CD4-positive, alpha-beta T cell (primary cell): ENCODE data around the gene CNIH4. TPM values are rescaled to one million over a fixed set of nuclear protein-coding genes. Genes with fewer than 3 reads are reported as not detected.

ENCODE experiments used
- ATAC-seq: fragments of 200-7000 bp; cut with Tn5 transposase; one replicate; pipeline ENCODE4 v1.10.0; 2022; ENCODE audit warnings: mild to moderate bottlenecking; ENCODE audit not compliant: poor library complexity
- CTCF ChIA-PET: fragments of 350-600 bp; sonication (Branson Sonifier 250); formaldehyde crosslinking; loops from one replicate; lab custom pipeline; 2021; ENCODE audit warnings: antibody characterized with exemption, inconsistent platforms; lab: Charles Lee
- POLR2A ChIA-PET: fragments of 350-600 bp; sonication (Branson Sonifier 250); formaldehyde crosslinking; loops from one replicate; lab custom pipeline; 2021; ENCODE audit warnings: antibody characterized with exemption, inconsistent platforms; lab: Charles Lee
- DNase-seq, 14 experiments: peaks; one replicate each; pipeline ENCODE4 v3.0.0-alpha.2; 2013 to 2020; ENCODE audit warnings: mixed read lengths in 2 of 14
- H3K27ac ChIP-seq, 2 donors: one replicate each; pipeline versions ENCODE4 v1.5.1 to v1.7.0; 2013; ENCODE audit warnings: low read length in 2 of 2, low read depth in 1 of 2, mild to moderate bottlenecking in 1 of 2
- H3K27me3 ChIP-seq, 2 experiments: 1 replicate in 1 of 2; 2 replicates in 1 of 2; pipeline versions ENCODE4 v1.6.1 to v1.7.0; 2013; ENCODE audit warnings: low read length in 2 of 2, control low read depth in 1 of 2, mild to moderate bottlenecking in 1 of 2, moderate library complexity in 1 of 2; ENCODE audit not compliant: insufficient read depth in 2 of 2, control insufficient read depth in 1 of 2
- H3K36me3 ChIP-seq: one replicate; pipeline ENCODE4 v1.6.1; 2013; ENCODE audit warnings: low read length, control low read depth; ENCODE audit not compliant: insufficient read depth
- H3K4me1 ChIP-seq: one replicate; pipeline ENCODE4 v1.6.1; 2013; ENCODE audit warnings: low read length, control low read depth; ENCODE audit not compliant: insufficient read depth
- H3K4me3 ChIP-seq: one replicate; pipeline ENCODE4 v1.5.1; 2013; ENCODE audit warnings: mild to moderate bottlenecking, low read length, moderate library complexity
- H3K9me3 ChIP-seq, 2 experiments: 1 replicate in 1 of 2; 2 replicates in 1 of 2; pipeline versions ENCODE4 v1.6.1 to v1.7.0; 2013; ENCODE audit warnings: low read length in 2 of 2, mild to moderate bottlenecking in 2 of 2, control low read depth in 1 of 2, moderate library complexity in 1 of 2; ENCODE audit not compliant: control insufficient read depth in 1 of 2, insufficient read depth in 1 of 2
- H3K27ac Mint-ChIP-seq: one replicate; pipeline ENCODE4 v1.8.0; 2020; ENCODE audit warnings: mixed read lengths
- H3K27me3 Mint-ChIP-seq: one replicate; pipeline ENCODE4 v1.8.0; 2021; ENCODE audit warnings: mixed read lengths
- H3K36me3 Mint-ChIP-seq: one replicate; pipeline ENCODE4 v1.8.0; 2021; ENCODE audit warnings: low read depth, mixed read lengths
- H3K4me1 Mint-ChIP-seq: one replicate; pipeline ENCODE4 v1.8.0; 2021; ENCODE audit warnings: low read depth, mixed read lengths
- H3K4me3 Mint-ChIP-seq: one replicate; pipeline ENCODE4 v1.8.0; 2020; ENCODE audit warnings: mild to moderate bottlenecking, mixed read lengths
- H3K9me3 Mint-ChIP-seq: one replicate; pipeline ENCODE4 v1.8.0; 2020; ENCODE audit warnings: mixed read lengths
- CTCF ChIP-seq: fragments of 200-600 bp; IDR thresholded peaks from one replicate; pipeline ENCODE4 v1.8.0; 2022; ENCODE audit warnings: antibody characterized with exemption, mild to moderate bottlenecking
- intact Hi-C, 2 experiments: fragments of 100-400 bp; cut with DNase I in 1 of 2; cut with micrococcal nuclease in 1 of 2; formaldehyde crosslinking; loops; one replicate each; pipeline versions ENCODE4 v1.15.1 to v1.9.0; 2023 to 2025; cut with DNase I, micrococcal nuclease
- total RNA-seq, 174 experiments: library from RNA in 2 of 174; stranded (reverse) in 2 of 174; gene quantifications; one replicate each; pipeline ENCODE4 v1.2.3 and lab custom pipeline; 2021 to 2026

Gene CNIH4
- total RNA-seq, 2 experiments from 2014 or later, result 31.2 to 33.6 TPM

GRCh38 chr1:224325959-224326358 is 30.7 kb upstream of the CNIH4 start:
- Histone ChIP-seq H3K36me3 (peaks cover 22% of the 10 kb centered on the region), H3K27me3 (no peaks in the 10 kb centered on the region), H3K4me1 (peaks cover 20% of the 10 kb centered on the region), H3K4me3 (no peak overlapping the region), H3K27ac (no peak overlapping the region), H3K9me3 (no peaks in the 10 kb centered on the region)
- Mint-ChIP-seq H3K36me3 (peaks cover 33% of the 10 kb centered on the region), H3K4me3 (no peak overlapping the region), H3K27ac (no peak overlapping the region), H3K27me3 (no peaks in the 10 kb centered on the region), H3K9me3 (no peaks in the 10 kb centered on the region), H3K4me1 (peaks cover 53% of the 10 kb centered on the region)
- ChIA-PET CTCF (interaction anchor here (0.8 kb wide), 1 partner anchor 132 kb away, joined by 3 read pairs; no protein-coding TSS in a partner anchor), POLR2A (no interaction called here)
- no peak for TF ChIP-seq CTCF
- intact Hi-C loops, result no loop called here
- no peak for DNase-seq
- ATAC-seq, result no peak

- H3K4me1 ChIP-seq, result peaks cover 21% of the 10 kb centered on the region
- H3K27ac ChIP-seq, result no peak overlapping the region
- Mint-ChIP-seq H3K4me3 (peak overlapping the region; percentile 84), H3K9me3 (no peaks in the 10 kb centered on the region), H3K4me1 (peaks cover 43% of the 10 kb centered on the region), H3K27me3 (no peaks in the 10 kb centered on the region), H3K27ac (peak overlapping the region; percentile 70), H3K36me3 (peaks cover 22% of the 10 kb centered on the region)
- ATAC-seq (no peak), DNase-seq (no peak)
- ChIA-PET CTCF (interaction anchor here (1.1 kb wide), 1 partner anchor 158 kb away, joined by 3 read pairs; no protein-coding TSS in a partner anchor), POLR2A (interaction anchor here (1.4 kb wide), 1 partner anchor 213 kb away, joined by 4 read pairs; no protein-coding TSS in a partner anchor)
- peak overlapping the region; percentile 70 for H3K4me3 ChIP-seq
- peaks cover 18% of the 10 kb centered on the region for H3K36me3 ChIP-seq
- no peaks in the 10 kb centered on the region for H3K9me3 ChIP-seq
- intact Hi-C loops, result no loop called here
- H3K27me3 ChIP-seq, result no peaks in the 10 kb centered on the region
- TF ChIP-seq CTCF, result no peak
These were observed 28.0 kb upstream of the CNIH4 start for GRCh38 chr1:224328644-224329043.

- Histone ChIP-seq H3K27ac (peak overlapping the region in 1 of 2 donors; percentile 87), H3K9me3 (no peaks in the 10 kb centered on the region), H3K4me3 (peak overlapping the region; percentile 70), H3K4me1 (peaks cover 21% of the 10 kb centered on the region), H3K36me3 (peaks cover 15% of the 10 kb centered on the region), H3K27me3 (no peaks in the 10 kb centered on the region)
- intact Hi-C loops, result no loop called here
- H3K27ac Mint-ChIP-seq, result peak overlapping the region; percentile 92
- no peaks in the 10 kb centered on the region for H3K9me3 Mint-ChIP-seq
- ATAC-seq (no peak), DNase-seq (no peak)
- H3K4me1 Mint-ChIP-seq, result peaks cover 39% of the 10 kb centered on the region
- peak overlapping the region; percentile 90 for H3K4me3 Mint-ChIP-seq
- TF ChIP-seq CTCF, result no peak
- H3K27me3 Mint-ChIP-seq, result no peaks in the 10 kb centered on the region
- H3K36me3 Mint-ChIP-seq, result peaks cover 17% of the 10 kb centered on the region
- ChIA-PET POLR2A (interaction anchor here (0.6 to 1.7 kb wide), 19 partner anchors 11 to 337 kb away, joined by 3 to 11 read pairs (median 4); partner anchors contain the start of genes CNIH4, DEGS1, FBXO28 and WDR26), CTCF (interaction anchor here (1.1 kb wide), 1 partner anchor 159 kb away, joined by 3 read pairs; no protein-coding TSS in a partner anchor)
These were observed 27.2 kb upstream of the CNIH4 start for GRCh38 chr1:224329484-224329841.
